Globus pallidus (tissue), 1 donor: ENCODE data around the gene DPH7.
A peak's percentile ranks its signal among the peaks of the same experiment; 100 is the strongest.
"Not testable (repeated sequence)": the region's sequence is repeated elsewhere in the genome, so short reads cannot be mapped to it uniquely, and the experiment has no call there.

ENCODE experiments used
- DNase-seq: peaks from one replicate; pipeline ENCODE4 v3.0.0-alpha.2; 2015; ENCODE audit warnings: low spot score

DPH7 gene

GRCh38 chr9:137580209-137580953, 1.7 kb upstream of the DPH7 start:
- DNase-seq: no peak

DNA sequence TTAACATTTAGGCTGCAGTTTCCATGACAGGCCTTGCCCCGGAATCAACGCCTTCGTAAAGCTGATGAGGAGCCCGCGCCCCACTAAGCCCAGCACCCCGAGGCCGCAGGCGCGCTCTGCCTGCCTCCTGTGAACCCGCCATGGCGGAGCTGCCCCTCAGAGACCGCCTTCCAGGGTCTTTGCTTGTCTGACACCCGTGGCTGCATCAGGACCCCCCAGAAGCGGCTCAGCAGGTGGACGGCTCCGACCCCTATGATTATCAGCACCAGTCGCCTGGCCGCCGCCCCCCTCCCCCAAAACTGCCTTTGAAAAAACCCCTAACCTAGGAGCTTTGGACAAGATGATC, 507 bp upstream of the DPH7 start:
- DNase-seq: no peak

- DNase-seq: no peak
Measured at GRCh38 chr9:137575716-137576411, 2.9 kb downstream of the DPH7 start.

GRCh38 chr9:137575364-137575715, 3.4 kb downstream of the DPH7 start:
- peak; percentile 59 for DNase-seq

- no peak for DNase-seq
Measured at GRCh38 chr9:137574192-137574591, 4.5 kb downstream of the DPH7 start.

- no peak for DNase-seq
Measured at GRCh38 chr9:137570566-137570965, 8.2 kb downstream of the DPH7 start.

GRCh38 chr9:137569609-137570203, 9.0 kb downstream of the DPH7 start:
- no peak for DNase-seq

DNA sequence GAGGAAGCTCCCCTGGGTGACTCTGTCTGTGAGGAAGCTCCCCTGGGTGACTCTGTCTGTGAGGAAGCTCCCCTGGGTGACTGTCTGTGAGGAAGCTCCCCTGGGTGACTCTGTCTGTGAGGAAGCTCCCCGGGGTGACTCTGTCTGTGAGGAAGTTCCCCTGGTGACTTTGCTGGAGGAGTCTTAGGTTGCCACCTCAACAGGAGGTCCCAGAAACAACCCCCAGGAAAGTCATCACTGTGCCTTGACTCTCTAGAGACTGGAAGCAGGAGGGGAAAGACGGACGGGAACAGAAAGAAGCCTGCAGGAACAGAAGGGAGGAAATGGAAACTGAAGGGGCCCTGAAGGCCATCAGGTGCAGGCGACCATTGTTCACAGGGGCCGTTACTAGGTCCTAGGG, 10.3 kb downstream of the DPH7 start:
- DNase-seq: not testable (repeated sequence)

- DNase-seq: no peak
Measured at GRCh38 chr9:137564817-137565411, 13.8 kb downstream of the DPH7 start.

GRCh38 chr9:137564134-137564533, 14.6 kb downstream of the DPH7 start:
- DNase-seq: no peak

- DNase-seq: no peak
Measured at GRCh38 chr9:137558127-137558526, 20.6 kb downstream of the DPH7 start.

DNA sequence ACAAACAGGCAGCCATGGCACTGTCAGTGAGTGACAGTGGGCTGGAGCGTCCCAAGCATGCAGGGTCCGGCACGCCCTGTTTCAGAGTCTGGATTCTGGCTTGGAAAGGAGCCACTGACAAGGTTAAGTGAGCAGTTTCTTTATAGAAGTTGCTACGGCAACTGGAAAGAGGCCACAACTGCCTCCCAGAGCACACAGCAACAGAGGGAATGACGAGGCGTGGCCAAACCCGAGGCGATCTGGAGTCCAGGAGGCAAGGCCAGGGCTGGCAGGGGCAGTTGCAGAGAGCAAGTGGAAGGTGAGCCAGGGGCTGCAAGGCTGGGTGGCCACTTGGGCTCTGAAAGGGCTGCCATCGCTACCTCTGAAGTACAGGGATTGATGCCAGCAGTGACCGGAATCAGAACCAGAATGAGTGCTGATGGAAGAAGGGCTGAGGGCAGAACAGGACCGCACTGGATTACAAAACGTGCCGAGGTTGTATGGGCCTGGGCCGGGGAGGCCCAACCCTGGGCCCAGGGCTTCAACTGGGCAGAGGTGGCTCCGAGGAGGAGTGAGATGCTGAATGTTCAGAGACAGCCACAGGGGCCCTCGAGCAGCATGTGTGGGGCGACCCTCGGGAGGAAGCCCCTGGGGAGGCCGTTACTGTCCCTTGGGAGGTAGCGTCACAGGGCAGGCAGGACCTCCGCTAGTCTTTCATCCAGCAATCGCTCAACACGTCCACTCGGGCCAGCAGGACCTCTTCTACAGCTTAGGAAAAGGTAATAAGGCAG, 22.5 kb downstream of the DPH7 start:
- DNase-seq: no peak

- no peak for DNase-seq
Measured at GRCh38 chr9:137555179-137555578, 23.5 kb downstream of the DPH7 start.

GRCh38 chr9:137554349-137554748, 24.4 kb downstream of the DPH7 start:
- DNase-seq: no peak

- not testable (repeated sequence) for DNase-seq
Measured at GRCh38 chr9:137553654-137554053, 25.1 kb downstream of the DPH7 start.

- no peak for DNase-seq
Measured at GRCh38 chr9:137552022-137552768, 26.5 kb downstream of the DPH7 start.

DNA sequence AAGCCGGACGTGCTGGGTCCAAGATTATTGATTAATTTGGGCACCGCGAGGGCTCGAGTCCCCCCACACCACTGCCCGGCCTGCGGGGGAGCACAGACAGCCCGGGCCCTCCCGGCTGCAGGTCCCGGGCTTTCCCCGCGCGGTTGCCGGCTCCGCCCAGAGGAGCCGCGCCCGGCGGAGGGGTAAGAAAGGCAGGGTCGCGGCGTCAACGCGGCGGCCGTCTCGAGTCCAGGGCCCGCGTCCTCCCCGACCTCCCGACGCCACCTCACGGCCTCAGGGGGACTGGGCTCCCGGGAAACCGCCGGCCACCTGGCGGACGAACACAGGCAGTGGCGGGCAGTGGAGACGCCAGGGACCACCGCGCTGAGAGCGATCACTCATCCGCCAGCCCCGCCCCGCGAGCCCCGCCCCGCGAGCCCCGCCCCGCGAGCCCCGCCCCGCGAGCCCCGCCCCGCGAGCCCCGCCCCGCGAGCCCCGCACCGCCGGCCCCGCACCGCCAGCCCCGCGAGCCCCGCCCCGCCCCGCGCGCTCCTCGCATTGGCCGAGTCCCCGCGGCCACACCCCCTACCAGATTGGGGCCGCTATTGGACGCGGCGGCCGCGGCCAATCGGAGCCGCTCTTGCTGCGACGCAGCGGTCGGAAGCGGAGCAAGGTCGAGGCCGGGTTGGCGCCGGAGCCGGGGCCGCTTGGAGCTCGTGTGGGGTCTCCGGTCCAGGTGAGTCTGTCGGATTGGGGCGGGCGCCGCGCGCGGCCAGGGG, 27.3 kb downstream of the DPH7 start, which contains the start of gene MRPL41:
Gene MRPL41, plus strand, starts transcription at position 616 of the 758 bp plus-strand sequence. CDS start 203 bp downstream, outside the sequence.
- DNase-seq: peak; percentile 87

GRCh38 chr9:137550958-137551263, 27.8 kb downstream of the DPH7 start:
- DNase-seq: not testable (repeated sequence)

GRCh38 chr9:137550231-137550621, 28.5 kb downstream of the DPH7 start, which contains the start of gene PNPLA7:
Gene PNPLA7, minus strand, starts transcription at chr9:137550402. Its CDS starts 205 bp downstream, at chr9:137550197.
- peak; percentile 84 for DNase-seq

DNA sequence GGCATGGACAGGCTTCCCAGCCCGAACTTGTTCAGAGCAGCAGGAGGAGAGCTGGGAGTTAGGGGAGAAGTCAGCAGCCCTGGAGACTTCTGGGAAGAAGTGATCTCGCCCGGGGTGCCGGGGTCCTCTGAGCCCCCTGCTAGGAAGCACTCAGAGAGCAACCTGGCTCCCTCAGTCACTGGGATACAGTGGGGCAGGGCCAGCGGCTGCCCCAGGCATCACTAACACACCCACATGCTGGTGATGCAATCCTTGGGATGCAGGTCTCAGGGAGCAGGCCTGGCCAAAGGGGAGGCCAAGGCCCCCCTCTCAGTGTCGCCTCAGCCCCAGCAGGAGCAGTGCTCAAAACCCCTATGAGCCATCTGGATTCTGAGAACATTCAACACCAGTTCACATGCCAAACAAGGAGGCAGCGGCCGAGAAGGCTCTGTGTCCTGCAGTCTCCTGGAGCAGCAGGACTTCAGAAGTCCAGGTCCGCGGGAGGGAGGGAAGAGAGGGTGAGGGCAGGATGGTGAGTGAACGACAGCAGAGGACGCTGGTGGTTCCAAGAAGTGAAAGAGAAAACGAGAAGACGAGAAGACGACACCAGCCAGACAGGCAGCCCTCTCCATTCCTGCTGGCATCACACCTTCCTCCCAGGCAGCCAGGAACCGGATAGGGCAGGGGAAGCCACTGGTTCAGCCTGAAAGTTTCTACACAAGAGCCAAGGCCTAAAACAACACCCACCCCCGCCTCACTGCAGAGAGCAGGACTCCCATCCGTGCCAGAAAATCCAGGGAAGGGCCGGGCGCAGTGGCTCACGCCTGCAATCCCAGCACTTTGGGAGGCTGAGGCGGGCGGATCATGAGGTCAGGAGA, 30.8 kb downstream of the DPH7 start:
- DNase-seq: no peak
